Vagina (tissue), 2 donors: ENCODE data around the gene SLC25A41.

ENCODE experiments used
- POLR2AphosphoS5 ChIP-seq, 2 donors: sonication (generic); formaldehyde crosslinking; IDR thresholded peaks; one replicate each; pipeline ENCODE4 v1.9.0; 2017; ENCODE audit warnings: antibody characterized with exemption in 2 of 2, mild to moderate bottlenecking in 2 of 2, low read depth in 1 of 2; ENCODE audit not compliant: insufficient read depth in 1 of 2
- TF ChIP-seq, protein P1 (sequence below), 3 experiments: fragments of 450-650 bp in 2 of 3; fragments of 200-600 bp in 1 of 3; sonication (generic) in 1 of 3; IDR thresholded peaks; one replicate each; pipeline ENCODE4 v1.5.1; 2017 to 2019; ENCODE audit warnings: antibody characterized with exemption in 3 of 3, mild to moderate bottlenecking in 2 of 3, moderate library complexity in 2 of 3

GRCh38 chr19:6394831-6395230, 38.7 kb downstream of the SLC25A41 start:
- TF ChIP-seq, protein P1, sequence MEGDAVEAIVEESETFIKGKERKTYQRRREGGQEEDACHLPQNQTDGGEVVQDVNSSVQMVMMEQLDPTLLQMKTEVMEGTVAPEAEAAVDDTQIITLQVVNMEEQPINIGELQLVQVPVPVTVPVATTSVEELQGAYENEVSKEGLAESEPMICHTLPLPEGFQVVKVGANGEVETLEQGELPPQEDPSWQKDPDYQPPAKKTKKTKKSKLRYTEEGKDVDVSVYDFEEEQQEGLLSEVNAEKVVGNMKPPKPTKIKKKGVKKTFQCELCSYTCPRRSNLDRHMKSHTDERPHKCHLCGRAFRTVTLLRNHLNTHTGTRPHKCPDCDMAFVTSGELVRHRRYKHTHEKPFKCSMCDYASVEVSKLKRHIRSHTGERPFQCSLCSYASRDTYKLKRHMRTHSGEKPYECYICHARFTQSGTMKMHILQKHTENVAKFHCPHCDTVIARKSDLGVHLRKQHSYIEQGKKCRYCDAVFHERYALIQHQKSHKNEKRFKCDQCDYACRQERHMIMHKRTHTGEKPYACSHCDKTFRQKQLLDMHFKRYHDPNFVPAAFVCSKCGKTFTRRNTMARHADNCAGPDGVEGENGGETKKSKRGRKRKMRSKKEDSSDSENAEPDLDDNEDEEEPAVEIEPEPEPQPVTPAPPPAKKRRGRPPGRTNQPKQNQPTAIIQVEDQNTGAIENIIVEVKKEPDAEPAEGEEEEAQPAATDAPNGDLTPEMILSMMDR (IDR thresholded peaks at IDR 0.05): no peak
- TF ChIP-seq POLR2AphosphoS5 (IDR thresholded peaks at IDR 0.05; ENCODE audit: insufficient read depth in 1 of 2, low read depth in 1 of 2): no peak
